Ovary (tissue), 3 donors: Measurements from ENCODE around the gene ATXN1.

Experiments
- EP300 ChIP-seq: sonication (generic); formaldehyde crosslinking; IDR thresholded peaks from one replicate; pipeline ENCODE4 v1.6.1; 2017; ENCODE audit warnings: antibody characterized with exemption
- POLR2A ChIP-seq: fragments of 450-650 bp; IDR thresholded peaks from one replicate; pipeline ENCODE4 v1.6.1; 2017; ENCODE audit warnings: antibody characterized with exemption, mild to moderate bottlenecking, moderate library complexity
- TF ChIP-seq, protein P1 (sequence below), 3 donors: fragments of 450-650 bp in 2 of 3; fragments of 200-600 bp in 1 of 3; IDR thresholded peaks; one replicate each; pipeline versions ENCODE4 v1.5.1 to v1.8.0; 2016 to 2022; ENCODE audit warnings: antibody characterized with exemption in 3 of 3, mild to moderate bottlenecking in 1 of 3
- donor health status: DM: no; HTN: no; CAD: no.

DNA sequence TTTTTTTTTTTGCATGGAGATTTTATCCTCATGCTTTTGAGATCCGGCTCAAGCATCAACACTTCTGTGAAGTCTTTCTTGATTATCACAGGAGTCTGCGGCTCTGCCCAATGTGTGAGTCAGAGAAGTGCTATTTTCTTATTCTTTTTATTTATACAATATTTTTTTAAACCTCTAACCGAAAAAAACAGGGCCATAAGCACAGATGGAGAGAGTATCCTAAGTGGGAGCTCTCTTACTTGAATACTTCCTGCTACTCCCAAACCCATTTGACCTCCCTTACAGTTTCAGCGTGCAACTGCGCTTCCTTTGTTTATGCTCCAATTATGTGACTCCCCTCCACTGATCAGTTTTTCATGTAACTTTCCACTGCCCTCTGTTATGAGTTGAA, 8.7 kb upstream of the ATXN1 start:
- TF ChIP-seq, protein P1, sequence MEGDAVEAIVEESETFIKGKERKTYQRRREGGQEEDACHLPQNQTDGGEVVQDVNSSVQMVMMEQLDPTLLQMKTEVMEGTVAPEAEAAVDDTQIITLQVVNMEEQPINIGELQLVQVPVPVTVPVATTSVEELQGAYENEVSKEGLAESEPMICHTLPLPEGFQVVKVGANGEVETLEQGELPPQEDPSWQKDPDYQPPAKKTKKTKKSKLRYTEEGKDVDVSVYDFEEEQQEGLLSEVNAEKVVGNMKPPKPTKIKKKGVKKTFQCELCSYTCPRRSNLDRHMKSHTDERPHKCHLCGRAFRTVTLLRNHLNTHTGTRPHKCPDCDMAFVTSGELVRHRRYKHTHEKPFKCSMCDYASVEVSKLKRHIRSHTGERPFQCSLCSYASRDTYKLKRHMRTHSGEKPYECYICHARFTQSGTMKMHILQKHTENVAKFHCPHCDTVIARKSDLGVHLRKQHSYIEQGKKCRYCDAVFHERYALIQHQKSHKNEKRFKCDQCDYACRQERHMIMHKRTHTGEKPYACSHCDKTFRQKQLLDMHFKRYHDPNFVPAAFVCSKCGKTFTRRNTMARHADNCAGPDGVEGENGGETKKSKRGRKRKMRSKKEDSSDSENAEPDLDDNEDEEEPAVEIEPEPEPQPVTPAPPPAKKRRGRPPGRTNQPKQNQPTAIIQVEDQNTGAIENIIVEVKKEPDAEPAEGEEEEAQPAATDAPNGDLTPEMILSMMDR (IDR thresholded peaks at IDR 0.05) = no peak
- TF ChIP-seq POLR2A (no peak), EP300 (no peak)
